Measurements from ENCODE around the gene OVAAL.

OVAAL gene

DNA sequence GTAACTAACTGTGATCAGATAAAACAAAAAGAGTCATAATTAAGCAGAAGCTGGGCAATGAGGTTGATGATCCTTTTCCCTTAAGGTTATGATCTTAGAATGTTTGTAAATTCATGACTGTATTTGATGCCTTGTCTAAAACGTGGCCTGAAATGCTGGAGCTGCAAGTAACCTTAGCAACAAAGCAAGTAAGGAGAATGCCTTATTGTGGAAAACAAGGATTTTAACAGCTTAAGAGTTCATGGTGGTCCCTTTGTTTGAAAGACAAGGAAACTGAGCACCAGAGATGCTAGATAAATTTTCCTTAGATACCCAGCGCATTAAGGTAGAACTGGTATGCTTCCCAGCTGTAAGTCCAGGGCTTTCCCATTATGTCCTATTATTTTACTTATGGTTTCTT lies 47.4 kb downstream of the OVAAL start:
- no peak for DNase-seq (ENCODE audit: low read depth in 3 of 3)

DNA sequence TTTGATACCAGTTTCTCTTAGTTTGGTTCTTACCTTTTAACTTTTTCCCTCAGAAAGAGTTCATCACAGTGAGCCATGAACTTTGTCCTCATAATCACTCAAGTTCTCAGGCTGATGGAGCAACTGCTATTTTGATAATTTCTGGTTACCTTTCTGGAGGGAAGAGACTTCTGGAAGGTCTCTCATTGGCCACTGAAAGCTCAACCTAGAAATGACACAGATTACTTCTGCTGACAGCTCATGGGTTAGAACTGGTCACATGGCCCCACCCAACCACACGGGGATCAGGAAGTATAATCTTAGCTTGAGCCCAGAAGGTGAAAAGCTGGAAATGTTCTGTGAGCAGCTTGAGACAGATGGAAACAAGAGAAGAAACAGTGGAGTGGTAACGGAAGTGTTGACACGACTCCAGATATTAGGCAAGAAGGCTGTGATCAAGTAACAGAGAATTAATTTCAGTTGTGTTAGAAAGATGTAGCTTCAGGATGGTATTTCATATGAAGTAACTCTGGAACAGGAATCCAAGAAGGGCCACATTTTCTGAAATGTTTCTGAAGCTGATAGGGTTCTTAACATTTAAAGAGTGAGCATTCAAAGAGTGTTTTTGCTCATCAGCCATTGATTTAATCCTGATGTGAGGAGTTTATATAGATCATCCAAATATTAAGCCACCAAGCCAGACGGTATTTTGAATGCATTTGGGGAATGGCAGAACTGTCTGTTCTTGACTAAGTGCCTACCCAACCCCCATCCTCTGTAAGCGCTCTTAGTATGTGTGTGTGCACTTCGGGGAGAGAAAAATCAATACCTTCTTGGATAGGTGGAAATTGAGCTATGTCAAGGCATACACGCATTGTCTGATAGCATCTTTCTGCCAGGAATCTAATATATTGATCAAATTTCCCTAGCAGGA lies 51.1 kb downstream of the OVAAL start:
- DNase-seq (ENCODE audit: low read depth in 3 of 3): no peak

GRCh38 chr1:180610556-180611015 lies 51.8 kb downstream of the OVAAL start:
- DNase-seq (ENCODE audit: low read depth in 3 of 3): no peak

DNA sequence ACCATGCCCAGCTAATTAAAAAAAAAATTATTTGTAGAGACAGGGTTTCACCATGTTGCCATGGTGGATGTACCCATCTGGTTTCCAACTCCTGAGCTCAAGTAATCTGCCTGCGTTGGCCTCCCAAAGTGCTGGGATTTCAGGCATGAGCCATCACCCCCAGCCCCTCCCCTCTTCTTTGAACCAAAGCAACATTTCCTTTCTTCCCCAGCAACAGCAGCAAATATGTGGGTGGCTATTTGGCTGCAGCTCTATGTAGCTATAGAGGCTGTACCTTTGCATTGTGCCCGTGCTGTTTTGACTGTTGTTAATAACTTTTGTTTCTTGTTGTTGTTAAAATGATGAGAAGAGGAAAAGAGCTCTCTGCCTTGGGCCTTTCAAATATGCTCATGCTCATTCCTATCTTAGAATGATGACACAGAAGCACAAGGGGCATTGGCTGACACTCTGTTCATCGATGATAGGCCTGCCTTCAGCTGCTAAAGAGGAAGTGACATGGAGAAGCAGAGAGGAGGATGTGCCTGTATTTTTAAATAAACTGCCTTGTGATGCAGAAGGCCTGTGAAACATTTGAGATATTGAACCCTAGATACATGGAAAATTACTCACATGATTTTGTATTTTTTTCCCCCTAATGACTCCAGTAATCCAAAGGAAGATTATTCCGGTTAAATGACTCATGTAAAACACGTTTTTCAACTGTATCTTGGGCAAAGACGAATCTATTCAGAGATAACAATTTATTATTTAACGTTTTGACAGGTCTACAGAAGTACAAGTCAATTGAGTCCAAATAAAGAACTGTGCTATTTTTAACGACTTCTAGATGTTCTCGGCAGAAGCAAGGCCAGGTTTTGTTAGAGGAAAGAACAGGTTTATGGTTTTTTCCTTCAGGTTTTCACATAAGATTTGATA lies 52.5 kb downstream of the OVAAL start:
- no peak for DNase-seq (ENCODE audit: low read depth in 3 of 3)

DNA sequence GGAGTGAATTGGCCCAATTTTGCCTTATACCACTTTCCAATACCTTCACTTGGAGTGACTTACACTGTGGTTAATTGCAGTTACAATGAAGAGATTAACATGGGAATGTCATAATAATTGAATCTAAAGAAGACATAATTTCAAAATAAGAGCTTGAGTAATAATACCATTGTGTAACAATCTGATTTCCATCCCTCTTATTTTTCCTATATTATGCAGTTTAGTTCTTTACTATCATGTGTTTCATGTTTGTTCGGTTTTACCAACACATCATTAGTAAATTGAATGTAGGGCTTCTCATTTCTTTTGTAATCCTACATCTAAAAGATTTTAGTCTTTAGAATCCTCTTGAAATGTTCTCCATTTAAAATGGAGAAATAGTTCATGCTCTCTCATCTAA lies 53.9 kb downstream of the OVAAL start:
- DNase-seq (ENCODE audit: low read depth in 3 of 3): no peak

- no peak for DNase-seq (ENCODE audit: low read depth in 3 of 3)
These were observed 56.0 kb downstream of the OVAAL start for GRCh38 chr1:180614730-180615129.

- no peak for DNase-seq (ENCODE audit: low read depth in 3 of 3)
These were observed 56.9 kb downstream of the OVAAL start for GRCh38 chr1:180615493-180616290.
